Endothelial cell of umbilical vein (primary cell): ENCODE results near the gene PPP1R1B. TPM values are rescaled to one million over a fixed set of nuclear protein-coding genes. Genes with fewer than 3 reads are reported as not detected.

ENCODE experiments used
- BruUV-seq: library from RNA; stranded (reverse); fragments of 400-500 nt; replicated peaks from 2 replicates; lab custom pipeline; 2021; lab: Mats Ljungman, UMichigan
- CTCF ChIA-PET: fragments of 300-600, 350-600 bp; sonication (Branson Sonifier 250); formaldehyde crosslinking; loops from one replicate; lab custom pipeline; 2021; ENCODE audit warnings: antibody characterized with exemption, inconsistent platforms; lab: Charles Lee
- POLR2A ChIA-PET: fragments of 300-600, 350-600 bp; sonication (Branson Sonifier 250); formaldehyde crosslinking; loops from one replicate; lab custom pipeline; 2021; ENCODE audit warnings: antibody characterized with exemption, inconsistent platforms; lab: Charles Lee
- DNase-seq: peaks from one replicate; pipeline ENCODE4 v3.0.0-alpha.2; 2011; ENCODE audit warnings: low read depth, low spot score
- FAIRE-seq: peaks from 2 replicates; lab custom pipeline; 2011; peaks lifted over from hg19 to GRCh38; lab: Jason Lieb, UNC
- H2AFZ ChIP-seq: 2 replicates; pipeline ENCODE4 v1.6.0; 2012; ENCODE audit warnings: low read depth, low read length, control low read depth, inconsistent platforms
- H3K27ac ChIP-seq: 2 replicates; pipeline ENCODE4 v1.5.1; 2011; ENCODE audit warnings: low read depth, mild to moderate bottlenecking, control low read depth, low read length, moderate library complexity; ENCODE audit not compliant: insufficient read depth
- H3K27me3 ChIP-seq, 2 experiments: 2 replicates each; pipeline versions ENCODE4 v1.6.0 to v1.6.1; 2011; ENCODE audit warnings: low read length in 2 of 2, mixed read lengths in 1 of 2; ENCODE audit not compliant: control insufficient read depth in 2 of 2, insufficient read depth in 2 of 2
- H3K36me3 ChIP-seq, 2 experiments: 2 replicates in 1 of 2; 3 replicates in 1 of 2; pipeline ENCODE4 v1.5.1; 2011; ENCODE audit warnings: low read length in 2 of 2, mild to moderate bottlenecking in 1 of 2, moderate library complexity in 1 of 2; ENCODE audit not compliant: control insufficient read depth in 2 of 2, insufficient read depth in 2 of 2; ENCODE audit errors: extremely low read depth in 1 of 2
- H3K4me1 ChIP-seq: 3 replicates; pipeline ENCODE4 v1.5.1; 2011; ENCODE audit warnings: mild to moderate bottlenecking, low read length; ENCODE audit not compliant: control insufficient read depth, insufficient read depth; ENCODE audit errors: extremely low read depth
- H3K4me2 ChIP-seq: 2 replicates; pipeline ENCODE4 v1.6.1; 2011; ENCODE audit warnings: low read length, control low read depth, mixed read lengths; ENCODE audit not compliant: insufficient read depth
- H3K4me3 ChIP-seq, 3 experiments: fragments of 200-600 bp in 1 of 3; sonication (generic), shearing (Covaris generic) in 1 of 3; replicated peaks in 1 of 3; 2 replicates each; pipeline ENCODE4 v1.5.1; 2011 to 2016; ENCODE audit warnings: control low read depth in 3 of 3, low read length in 3 of 3, mild to moderate bottlenecking in 2 of 3, inconsistent platforms in 1 of 3, low read depth in 1 of 3, moderate library complexity in 1 of 3; ENCODE audit not compliant: insufficient read depth in 1 of 3
- H3K79me2 ChIP-seq: 2 replicates; pipeline ENCODE4 v1.6.0; 2012; ENCODE audit warnings: low read length, inconsistent platforms; ENCODE audit not compliant: control insufficient read depth, insufficient read depth
- H3K9ac ChIP-seq: replicated peaks from 2 replicates; pipeline ENCODE3; 2011; ENCODE audit warnings: low read length, control low read depth; ENCODE audit not compliant: insufficient read depth; ENCODE audit errors: extremely low read depth
- H3K9me1 ChIP-seq: replicated peaks from 3 replicates; pipeline ENCODE4 v1.6.0; 2011; ENCODE audit warnings: mild to moderate bottlenecking, low read length; ENCODE audit not compliant: control insufficient read depth, insufficient read depth; ENCODE audit errors: extremely low read depth
- H3K9me3 ChIP-seq: replicated peaks from 2 replicates; pipeline ENCODE4 v1.5.1; 2012; ENCODE audit warnings: low read length, inconsistent platforms; ENCODE audit not compliant: control insufficient read depth, insufficient read depth
- H4K20me1 ChIP-seq: replicated peaks from 2 replicates; pipeline ENCODE3; 2011; ENCODE audit warnings: mild to moderate bottlenecking, low read length; ENCODE audit not compliant: control insufficient read depth, insufficient read depth; ENCODE audit errors: extremely low read depth
- CTCF ChIP-seq, 2 donors: IDR thresholded peaks; 1 replicate in 1 of 2; 2 replicates in 1 of 2; pipeline ENCODE4 v1.5.1; 2011; ENCODE audit warnings: low read length in 2 of 2, mild to moderate bottlenecking in 2 of 2, moderate library complexity in 2 of 2, control low read depth in 1 of 2, inconsistent platforms in 1 of 2, low read depth in 1 of 2; ENCODE audit not compliant: insufficient read depth in 1 of 2; ENCODE audit errors: extremely low read depth in 1 of 2
- POLR2AphosphoS5 ChIP-seq: IDR thresholded peaks from 2 replicates; pipeline ENCODE4 v1.6.1; 2012; ENCODE audit warnings: low read depth, mild to moderate bottlenecking, control low read depth, low read length, moderate library complexity; ENCODE audit not compliant: insufficient read depth
- dilution Hi-C: fragments of 300-500 bp; cut with MboI; formaldehyde crosslinking; loops from one replicate; pipeline ENCODE4 v1.15.0; 2019; ENCODE audit warnings: low sequenced_read_pairs; ENCODE audit not compliant: extremely low pct_ligation_motif_present
- intact Hi-C: fragments of 100-400 bp; cut with micrococcal nuclease; formaldehyde crosslinking; loops from one replicate; pipeline ENCODE4 v1.10.0; 2022
- polyA plus RNA-seq, 4 experiments: library from polyadenylated mRNA; depleted of rRNA in 3 of 4; stranded (reverse) in 3 of 4; unstranded in 1 of 4; fragments of >200 nt; gene quantifications; 2 replicates each; pipeline versions ENCODE4 v1.2.1 to v1.2.3, GENCODE V29; 2011 to 2012; ENCODE audit warnings: missing spikeins in 1 of 4
- total RNA-seq: library from RNA; stranded (reverse); gene quantifications from 2 replicates; pipeline ENCODE4 v1.2.3, GENCODE V29; 2021

PPP1R1B gene
- total and polyA plus RNA-seq, 2 donors (not counting 3 experiments of a cell fraction or from before 2014, with no cell fraction given), result not detected

GRCh38 chr17:39671651-39672521 lies 45.1 kb downstream of the PPP1R1B start:
- no peaks in the 10 kb centered on the region for H3K9me1 ChIP-seq
- TF ChIP-seq CTCF (IDR thresholded peaks at IDR 0.05; ENCODE audit: extremely low read depth in 1 of 2, insufficient read depth in 1 of 2, low read depth in 1 of 2, low read length in 2 of 2) (peak; percentile 52 to 78), POLR2AphosphoS5 (no peak)
- no peaks in the 10 kb centered on the region for H3K4me1 ChIP-seq
- dilution Hi-C loops, result no loop called here
- no peak overlapping the region for H3K9ac ChIP-seq
- H4K20me1 ChIP-seq, result no peaks in the 10 kb centered on the region
- H2AFZ ChIP-seq, result no peak overlapping the region
- ChIA-PET CTCF (interaction anchor here (0.6 to 13.1 kb wide), 21 partner anchors 9 to 465 kb away, joined by 3 to 291 read pairs (median 4); no protein-coding TSS in a partner anchor), POLR2A (interaction anchor here (0.7 kb wide), 1 partner anchor 12 kb away, joined by 3 read pairs; no protein-coding TSS in a partner anchor)
- intact Hi-C loops, result loop anchor here (1.0 kb wide), 1 partner anchor 50 kb away; no protein-coding TSS in a partner anchor
- peaks cover 6% of the 10 kb centered on the region in 2 experiments for H3K27me3 ChIP-seq
- BruUV-seq, result no TSS peak
- no peaks in the 10 kb centered on the region for H3K79me2 ChIP-seq
- DNase-seq, result peak; percentile 40
- no peak overlapping the region for H3K4me2 ChIP-seq
- FAIRE-seq, result peak; percentile 66
- H3K27ac ChIP-seq, result no peak overlapping the region
- H3K36me3 ChIP-seq, result no peaks in the 10 kb centered on the region
- no peak overlapping the region for H3K4me3 ChIP-seq
- H3K9me3 ChIP-seq, result no peaks in the 10 kb centered on the region
